HG02642 (cell line): ENCODE results near the gene LARP1.
"Not testable (repeated sequence)": the region's sequence is repeated elsewhere in the genome, so short reads cannot be mapped to it uniquely, and the experiment has no call there.

Experiments used
- ATAC-seq: cut with Tn5 transposase; IDR thresholded peaks from one replicate; pipeline ENCODE4 v1.9.1; 2021; ENCODE audit warnings: mild to moderate bottlenecking; ENCODE audit not compliant: unreplicated experiment, poor library complexity

LARP1 gene

DNA sequence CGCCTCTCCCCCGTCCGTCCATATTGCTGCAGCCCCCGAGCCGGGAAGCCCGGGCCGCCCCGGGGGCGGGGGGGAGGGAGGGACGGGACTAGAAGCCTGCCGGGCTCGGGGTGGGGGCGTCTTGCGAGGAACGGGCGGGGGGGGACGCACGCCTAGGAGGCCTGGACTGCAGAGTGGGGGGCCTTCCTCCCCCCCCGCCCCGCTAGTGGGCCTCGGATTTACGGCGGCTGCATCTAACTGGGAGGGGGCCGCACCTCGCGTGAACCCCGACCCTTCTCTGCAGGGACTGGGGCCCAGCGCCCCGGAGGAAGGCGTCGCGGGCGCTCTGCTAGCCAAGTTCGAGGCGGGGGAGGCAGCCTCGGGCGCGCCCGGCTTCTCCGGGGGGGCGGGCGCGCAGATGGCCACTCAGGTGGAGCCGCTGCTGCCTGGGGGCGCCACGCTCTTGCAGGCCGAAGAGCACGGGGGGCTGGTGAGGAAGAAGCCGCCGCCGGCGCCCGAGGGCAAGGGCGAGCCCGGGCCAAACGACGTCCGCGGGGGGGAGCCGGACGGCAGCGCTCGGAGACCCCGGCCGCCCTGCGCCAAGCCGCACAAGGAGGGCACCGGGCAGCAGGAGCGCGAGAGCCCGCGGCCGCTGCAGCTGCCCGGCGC lies at the start of gene LARP1:
Gene LARP1 (plus strand): TSS at position 17 of the 648 bp plus-strand sequence. CDS start 381 bp downstream, at position 398.
- peak; percentile 8 for ATAC-seq

DNA sequence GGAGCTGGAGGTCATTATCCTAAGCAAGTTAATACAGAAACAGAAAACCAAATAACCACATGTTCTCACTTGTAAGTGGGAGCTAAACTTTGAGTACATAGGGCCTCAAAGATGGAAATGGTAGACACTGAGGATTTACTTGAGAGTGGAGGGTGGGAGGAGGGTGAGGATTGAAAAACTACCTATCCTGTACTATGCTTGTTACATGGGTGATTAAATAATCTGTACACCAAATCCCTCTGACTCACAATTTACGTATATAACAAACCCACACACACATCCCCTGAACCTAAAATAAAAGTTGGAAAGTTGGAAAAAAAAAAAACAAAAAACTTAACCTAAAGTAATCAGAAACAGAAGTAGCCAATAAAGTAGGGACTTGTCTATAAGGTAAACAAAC lies 48.8 kb upstream of the LARP1 start:
- ATAC-seq, result no peak

DNA sequence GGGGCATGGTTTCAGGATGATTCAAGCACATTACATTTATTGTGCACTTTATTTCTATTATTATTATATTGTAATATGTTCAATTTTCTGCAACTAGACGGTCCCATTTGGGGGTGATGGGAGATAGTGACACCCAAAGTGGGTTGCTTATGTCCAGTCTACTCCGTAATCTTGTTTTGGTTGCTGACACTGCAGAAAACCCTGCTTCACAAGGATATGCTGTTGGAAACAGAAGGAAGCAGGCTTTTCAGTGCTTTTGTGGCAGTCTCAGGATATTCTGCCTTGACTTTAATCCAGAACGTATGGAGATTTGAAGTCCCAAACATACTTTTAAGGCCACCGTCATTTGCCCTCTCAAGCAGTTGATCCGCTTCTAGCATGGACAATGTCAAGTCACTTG lies 47.5 kb upstream of the LARP1 start:
- ATAC-seq, result no peak

DNA sequence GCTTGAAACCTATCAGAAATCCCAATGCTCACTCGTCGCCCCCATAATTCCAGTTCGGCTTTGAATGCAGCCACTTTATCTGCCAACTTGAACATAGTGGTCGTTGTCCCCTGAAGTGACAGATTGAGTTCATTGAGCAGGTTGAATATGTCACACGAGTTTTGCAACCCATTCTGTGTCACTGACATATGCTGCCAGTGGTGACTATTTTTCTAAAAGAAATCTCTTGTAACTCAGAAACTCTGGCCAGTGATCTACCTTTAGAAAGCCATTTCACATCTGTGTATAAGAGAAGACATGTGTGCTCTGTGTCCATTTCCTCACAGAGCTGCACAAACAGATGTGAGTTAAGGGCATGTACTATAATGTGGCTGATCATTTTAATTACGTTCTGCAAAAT lies 47.0 kb upstream of the LARP1 start:
- no peak for ATAC-seq

DNA sequence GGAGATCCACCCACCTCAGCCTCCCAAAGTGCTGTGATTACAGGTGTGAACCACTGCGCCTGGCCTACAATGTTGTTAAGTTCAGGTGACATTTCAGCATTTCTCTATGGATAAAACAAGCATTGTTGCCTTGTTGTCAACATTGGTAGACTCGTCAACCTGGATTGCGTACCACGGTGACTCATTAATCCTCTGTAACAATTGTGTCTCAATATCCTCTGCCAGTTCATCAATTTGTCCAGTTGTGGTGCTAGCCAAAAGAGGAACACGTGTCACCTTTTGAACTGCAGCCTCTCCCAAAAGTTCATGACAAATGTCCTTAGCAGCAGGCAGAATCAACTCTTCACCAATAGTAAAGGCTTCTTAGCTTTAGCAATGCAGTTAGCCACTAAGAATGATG lies 46.3 kb upstream of the LARP1 start:
- no peak for ATAC-seq

DNA sequence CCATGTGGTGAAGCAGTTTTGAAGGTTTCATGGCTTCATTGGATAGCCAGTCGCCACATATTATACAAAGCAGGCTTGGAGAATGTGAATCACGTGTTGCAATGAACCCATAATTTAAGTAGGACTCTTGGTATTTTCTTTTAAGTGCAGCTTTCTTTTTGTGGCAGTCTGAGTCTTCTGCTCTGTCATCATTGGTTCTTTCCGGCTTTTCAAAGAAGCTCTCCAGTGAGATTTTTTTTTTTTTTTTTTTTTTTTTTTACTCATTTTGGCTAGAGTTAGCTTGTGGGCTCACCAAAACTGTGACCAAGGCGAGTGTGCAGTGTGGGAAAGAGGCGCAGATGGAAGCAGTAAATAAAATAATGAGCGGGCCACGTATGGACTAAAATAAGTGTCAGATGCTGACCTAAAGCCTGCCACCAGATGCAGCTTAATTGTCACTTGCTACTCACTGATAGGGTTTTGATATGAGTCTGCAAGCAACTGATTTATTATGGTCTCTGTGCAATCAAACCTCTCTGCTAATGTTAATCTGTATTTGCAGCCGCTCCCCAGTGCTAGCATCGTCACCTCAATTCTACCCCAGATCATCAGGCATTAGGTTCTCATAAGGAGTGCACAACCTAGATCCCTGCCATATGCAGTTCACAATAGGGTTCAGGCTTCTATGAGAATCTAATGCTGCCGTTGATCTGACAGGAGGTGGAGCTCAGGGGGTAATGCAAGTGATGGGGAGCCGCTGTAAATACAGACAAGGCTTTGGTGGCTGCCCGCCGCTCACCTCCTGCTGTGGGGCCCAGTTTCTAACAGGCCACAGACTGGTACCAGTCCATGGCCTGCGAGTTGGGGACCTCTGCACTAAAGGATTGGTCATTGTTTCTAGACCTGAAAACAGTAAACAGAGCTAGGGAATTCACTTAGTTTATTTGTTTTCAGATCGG lies 45.5 kb upstream of the LARP1 start:
- ATAC-seq, result no peak

DNA sequence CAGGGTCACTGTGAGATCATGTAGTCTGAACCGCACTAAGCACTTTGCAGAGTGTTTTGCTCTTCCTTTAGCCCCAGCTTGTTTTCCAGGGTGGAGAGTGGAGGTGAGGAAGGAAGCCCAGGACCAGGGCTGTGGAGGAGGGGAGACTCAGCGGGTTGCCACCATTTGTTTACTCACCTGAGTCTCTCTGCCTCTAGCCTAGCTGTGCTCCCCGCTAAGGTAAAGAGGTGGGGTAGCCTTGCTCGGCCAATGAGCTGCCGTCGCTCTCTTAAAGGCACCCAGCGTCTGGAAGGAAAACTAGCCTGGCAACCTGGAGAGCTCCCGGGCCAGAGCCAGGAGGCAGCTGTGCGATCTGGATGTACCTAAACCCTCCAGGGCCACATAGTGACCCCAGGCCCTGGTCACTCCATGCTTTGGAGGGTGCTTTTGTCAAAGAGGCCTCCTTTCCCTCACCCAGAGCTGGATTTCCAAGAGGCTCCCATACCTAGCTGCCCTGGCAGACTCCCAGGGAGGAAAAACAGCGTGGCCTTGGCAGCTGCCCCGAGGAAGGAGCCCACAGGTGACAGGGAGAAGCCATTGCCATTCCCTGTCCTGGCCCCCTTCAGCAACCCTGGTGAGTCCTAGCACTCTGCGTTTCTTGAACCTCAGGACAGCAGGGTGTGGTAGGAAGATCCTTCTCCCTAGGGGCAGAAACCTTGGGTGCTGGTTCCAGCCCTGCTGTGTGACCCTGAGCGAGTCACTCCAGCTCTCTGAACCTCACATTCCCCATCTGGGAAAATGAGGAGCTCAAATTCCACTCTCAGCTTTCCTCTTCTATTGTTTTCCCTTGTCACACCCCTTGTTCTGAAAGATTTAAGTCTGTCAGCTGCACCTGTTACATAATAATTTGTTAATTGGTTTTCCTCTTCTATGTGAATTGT lies 42.4 kb upstream of the LARP1 start:
- no peak for ATAC-seq

DNA sequence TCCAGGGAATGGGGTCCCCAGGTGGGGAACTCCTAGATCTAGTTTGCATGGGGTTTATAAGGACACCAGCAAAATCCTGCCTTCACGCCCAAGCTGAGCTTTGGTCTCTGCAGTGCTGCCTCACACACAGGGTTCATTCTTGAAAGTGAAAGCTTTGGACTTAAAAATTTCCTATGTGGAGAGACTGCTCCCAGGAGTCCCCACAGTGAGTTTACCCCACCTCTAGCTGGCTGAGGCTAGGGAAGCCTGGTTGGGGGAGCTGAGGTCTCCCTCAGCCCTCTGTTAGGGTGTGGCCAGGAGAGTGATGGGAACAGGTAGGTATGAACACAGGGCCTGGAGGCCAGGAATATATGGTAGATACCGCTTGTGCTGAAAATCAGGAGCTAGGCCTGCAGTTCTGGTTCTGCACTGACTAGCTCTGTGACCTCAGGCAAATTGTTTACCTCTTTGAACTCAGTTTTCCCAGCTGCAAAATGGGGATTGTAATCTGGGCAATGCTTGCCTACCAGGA lies 41.5 kb upstream of the LARP1 start:
- no peak for ATAC-seq

DNA sequence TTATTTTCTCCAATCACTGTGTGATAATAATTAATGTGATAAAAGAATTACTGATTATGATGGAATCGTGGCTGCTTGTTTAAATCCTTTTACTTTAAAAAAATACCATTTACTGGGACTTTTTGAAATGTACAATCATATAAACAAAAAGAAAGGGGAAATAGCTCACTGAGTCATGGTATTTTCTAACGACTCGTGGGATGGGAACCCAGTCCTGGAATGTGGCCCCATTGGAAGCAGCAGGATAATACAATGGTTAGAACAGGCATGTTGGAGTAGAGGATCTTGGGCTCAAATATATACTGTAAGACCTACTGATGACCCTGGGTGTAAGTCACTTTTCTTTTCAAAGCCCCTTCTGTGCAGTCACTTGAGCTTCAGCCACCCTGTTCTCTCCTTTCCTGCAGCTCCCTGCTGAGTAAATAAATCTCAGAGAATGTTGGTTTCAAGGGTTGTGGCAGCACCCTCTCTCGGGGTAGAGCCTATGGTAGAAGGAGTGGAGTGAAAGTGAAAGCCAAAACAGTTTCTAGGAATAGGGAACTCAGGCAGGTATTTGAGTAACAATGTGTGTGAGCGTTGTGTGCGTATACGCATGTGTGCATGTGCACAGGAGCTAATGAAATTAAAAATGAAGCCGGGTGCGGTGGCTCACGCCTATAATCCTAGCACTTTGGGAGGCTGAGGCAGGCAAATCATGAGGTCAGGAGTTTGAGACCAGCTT lies 40.8 kb upstream of the LARP1 start:
- ATAC-seq, result peak; percentile 75

DNA sequence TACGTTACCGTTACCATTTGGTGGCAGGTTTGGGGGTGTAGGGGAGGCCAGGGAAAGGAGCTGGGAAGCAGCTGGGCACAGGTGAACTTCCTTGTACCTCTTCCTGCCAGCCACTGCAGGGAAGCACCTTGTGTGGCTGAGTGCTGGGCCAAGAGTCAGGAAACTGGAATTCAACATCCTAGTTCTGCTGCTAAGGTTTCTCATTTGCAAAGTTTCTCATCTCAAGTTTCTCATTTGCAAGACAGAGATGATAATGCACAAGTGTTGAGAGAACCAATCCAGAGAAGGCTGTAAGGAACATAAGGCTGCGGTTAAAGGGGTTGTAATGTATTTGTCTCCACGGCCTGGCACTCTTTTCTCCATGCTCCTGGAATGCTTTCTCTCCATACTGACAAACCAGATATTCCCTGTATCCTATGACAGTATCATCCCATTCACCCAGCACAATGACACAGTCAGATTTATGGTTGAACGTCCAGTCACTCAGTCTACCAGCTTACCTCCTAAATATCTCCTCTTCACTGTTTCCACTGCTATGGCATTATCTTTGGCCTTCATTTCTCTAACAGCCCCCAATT lies 33.6 kb upstream of the LARP1 start:
- ATAC-seq, result no peak

DNA sequence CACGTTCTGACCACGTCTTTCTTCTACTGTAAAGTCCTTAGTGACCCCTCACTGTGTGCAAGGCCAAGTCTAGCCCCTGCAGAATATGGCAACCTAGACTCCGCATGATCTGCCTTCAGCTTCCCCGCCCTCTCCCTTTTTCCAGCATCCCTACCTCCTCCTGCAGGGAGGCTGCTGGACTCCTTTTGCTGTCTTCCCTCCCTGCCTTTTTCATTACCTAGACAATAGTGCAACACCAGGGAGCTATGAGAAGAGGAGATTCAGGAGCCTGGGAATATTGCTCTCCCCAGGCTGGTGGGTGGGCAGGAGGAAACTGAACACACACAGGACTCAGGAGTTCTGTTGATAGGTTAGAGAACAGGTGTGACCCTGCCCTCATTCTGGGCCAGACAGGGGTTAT lies 33.1 kb upstream of the LARP1 start:
- ATAC-seq, result no peak

DNA sequence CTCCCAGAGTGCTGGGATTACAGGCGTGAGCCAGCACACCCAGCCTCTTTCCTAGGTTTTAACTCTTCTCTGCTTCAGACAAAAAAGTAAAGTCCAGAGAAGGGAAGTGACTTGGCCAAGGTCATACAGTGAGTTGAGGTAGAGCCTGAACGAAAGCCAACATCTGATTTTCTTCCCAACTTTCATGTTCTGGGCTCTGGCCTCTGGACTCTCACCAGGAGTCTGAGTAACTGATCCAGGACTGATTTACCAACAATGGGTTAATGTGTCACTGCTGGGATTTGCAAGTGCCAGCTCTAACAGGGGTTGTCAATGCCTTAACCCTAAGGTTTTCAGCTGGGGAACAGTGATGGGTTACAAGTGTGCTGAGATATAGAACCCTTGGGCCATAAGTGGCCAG lies 32.2 kb upstream of the LARP1 start:
- no peak for ATAC-seq

DNA sequence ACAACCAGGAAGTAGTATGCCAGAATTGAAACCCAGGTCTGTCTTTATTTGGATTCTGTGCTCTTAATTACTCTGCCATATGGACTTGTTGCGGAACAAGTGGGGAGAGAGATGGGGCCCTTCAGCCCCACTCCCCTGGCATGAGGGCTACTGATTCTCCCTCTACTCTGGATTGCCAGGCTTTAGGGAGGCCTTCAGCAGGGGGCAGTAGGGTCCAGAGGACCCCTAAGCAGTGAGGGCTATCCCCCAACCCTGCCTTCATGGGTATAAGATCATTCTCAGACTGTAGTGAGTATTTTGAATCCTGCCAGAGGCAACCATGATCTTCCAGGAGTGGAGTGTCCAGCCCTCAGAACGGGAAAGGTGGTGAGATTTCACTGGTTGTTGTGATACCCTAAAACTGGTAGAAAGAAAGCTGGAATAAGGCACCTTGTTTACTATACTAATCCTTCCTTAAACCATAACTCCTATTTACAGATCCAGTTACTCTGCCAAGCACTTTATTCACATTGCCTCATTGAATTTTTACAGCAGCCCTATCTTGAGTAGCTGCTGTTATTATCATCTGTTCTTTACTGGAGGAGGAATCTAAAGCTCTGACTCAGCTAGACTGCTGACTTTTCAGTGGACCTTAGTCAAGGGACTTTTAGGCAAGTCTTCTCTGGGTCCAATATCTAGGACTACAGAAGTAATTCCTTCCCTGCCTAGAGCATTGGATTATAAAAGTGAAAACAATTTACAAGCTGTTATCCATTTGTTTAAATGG lies 31.3 kb upstream of the LARP1 start:
- ATAC-seq, result no peak

DNA sequence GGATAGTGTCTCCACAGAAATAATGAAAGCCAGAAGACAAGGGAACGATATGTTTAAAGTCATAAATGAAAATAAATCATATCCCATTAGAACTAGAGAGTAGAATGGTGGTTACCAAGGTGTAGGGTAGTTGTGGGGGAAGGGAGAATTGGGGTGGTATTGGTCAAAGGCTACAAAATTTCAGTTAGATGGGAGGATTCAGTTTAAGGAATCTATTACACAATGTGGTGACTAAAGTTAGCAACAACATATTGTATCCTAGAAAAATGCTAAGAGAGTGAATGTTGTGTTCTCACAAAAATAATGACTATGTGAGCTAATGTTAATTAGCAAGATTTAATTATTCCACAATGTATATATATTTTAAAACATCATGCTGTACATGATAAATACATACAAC lies 27.8 kb upstream of the LARP1 start:
- ATAC-seq, result no peak

DNA sequence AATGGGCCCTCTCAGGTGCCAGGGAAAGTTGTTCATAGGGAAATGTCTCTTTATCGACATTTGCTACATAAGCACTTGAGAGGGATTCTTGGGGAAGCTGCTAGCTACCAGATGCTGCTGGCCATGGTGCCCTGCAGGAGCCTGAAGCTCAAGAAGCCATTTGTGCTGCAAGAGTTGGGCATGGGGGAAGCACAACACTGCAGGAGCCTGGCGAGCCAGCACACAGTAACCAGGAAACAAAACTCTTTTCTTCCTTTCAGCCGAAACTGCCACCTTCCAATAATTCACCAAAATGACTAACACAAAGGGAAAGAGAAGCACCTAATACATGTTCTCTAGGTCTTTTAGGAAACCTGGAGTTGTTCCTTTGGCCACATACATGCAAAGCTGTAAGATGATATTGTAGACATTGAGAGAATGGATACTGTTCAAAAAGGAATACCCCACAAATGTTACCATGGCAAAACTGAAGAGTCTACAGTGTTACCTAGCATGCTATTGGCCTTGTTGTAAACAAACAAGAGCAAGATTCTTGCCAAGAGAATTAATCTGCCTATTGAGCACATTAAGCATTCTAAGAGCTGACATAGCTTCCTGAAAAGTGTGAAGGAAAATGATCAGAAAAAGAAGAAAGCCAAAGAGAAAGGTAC lies 26.1 kb upstream of the LARP1 start:
- ATAC-seq, result no peak

DNA sequence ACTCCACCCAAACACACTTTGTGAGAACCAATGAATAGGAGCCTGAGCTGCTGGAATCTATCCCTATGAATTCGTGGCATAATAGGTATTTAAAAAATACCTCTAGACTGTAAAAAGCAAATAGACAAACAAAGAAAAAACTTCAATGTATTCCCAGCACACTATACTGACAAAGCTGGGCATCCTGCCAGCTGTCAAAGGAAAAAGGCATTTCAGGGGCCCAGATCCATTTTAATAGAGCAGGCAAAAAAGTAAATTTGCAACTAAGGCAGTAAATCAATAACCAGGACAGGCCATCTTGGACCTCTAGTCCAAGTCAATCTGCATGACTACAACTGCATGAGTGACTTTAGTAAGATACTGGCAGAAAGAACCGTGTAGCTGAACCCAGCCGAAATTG lies 25.6 kb upstream of the LARP1 start:
- ATAC-seq, result no peak

DNA sequence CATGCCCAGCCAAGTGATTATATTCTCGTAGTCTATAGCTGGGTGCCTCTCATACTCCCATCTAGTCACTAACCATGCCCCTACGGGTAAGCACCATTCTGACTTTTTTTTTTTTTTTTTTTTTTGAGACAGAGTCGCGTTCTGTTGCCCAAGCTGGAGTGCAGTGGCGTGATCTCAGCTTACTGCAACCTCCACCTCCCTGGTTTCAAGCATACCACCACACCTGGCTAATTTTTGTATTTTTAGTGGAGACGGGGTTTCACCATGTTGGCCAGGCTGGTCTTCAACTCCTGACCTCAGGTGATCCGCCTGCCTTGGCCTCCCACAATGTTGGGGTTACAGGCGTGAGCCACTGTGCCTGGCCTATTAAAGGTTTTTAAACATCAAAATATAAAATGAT lies 24.4 kb upstream of the LARP1 start:
- ATAC-seq, result not testable (repeated sequence)

DNA sequence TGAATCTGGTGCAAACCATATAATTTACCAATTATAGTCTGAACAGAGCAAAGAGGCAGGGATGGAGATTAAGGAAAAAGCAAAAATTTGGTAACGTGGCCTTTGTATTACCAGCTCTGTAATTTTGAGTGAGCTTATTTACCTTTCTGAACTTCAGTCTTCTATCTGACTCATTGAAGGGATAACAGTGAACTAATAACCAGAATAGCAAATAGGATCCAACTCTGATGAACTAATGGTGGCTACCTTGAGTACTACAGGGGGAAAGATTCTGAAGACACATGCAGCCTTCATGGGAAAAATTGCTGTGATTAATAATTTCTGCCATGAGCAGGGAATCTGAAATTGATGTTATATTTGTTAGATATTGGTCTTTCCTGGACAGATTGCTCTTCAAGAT lies 23.0 kb upstream of the LARP1 start:
- no peak for ATAC-seq
